OCI-LY7 (cell line): ENCODE measurements around the gene CFAP97. TPM values are rescaled to one million over a fixed set of nuclear protein-coding genes. Genes with fewer than 3 reads are reported as not detected.

Experiments
- BruUV-seq: library from RNA; stranded (reverse); fragments of 400-500 nt; replicated peaks from 2 replicates; lab custom pipeline; 2021; lab: Mats Ljungman, UMichigan
- CTCF ChIA-PET: fragments of 300-600 bp; sonication (Branson Sonifier 250); formaldehyde crosslinking; loops from one replicate; lab custom pipeline; 2022; ENCODE audit warnings: antibody characterized with exemption; ENCODE audit not compliant: unreplicated experiment; lab: Charles Lee
- POLR2A ChIA-PET: fragments of 300-600 bp; sonication (Branson Sonifier 250); formaldehyde crosslinking; loops from one replicate; lab custom pipeline; 2022; ENCODE audit warnings: antibody characterized with exemption; lab: Charles Lee
- DNase-seq: peaks from one replicate; pipeline ENCODE4 v3.0.0-alpha.2; 2015; ENCODE audit warnings: low spot score
- H2AFZ ChIP-seq: fragments of 200-600 bp; sonication (generic), shearing (Covaris generic); 2 replicates; pipeline ENCODE4 v1.6.1; 2014; ENCODE audit warnings: mild to moderate bottlenecking, antibody characterized with exemption, low read length, moderate library complexity
- H3K27ac ChIP-seq: fragments of 200-600 bp; sonication (generic); 2 replicates; pipeline ENCODE4 v1.5.1; 2014; ENCODE audit warnings: mixed run types, low read depth, mild to moderate bottlenecking, moderate library complexity, low read length, inconsistent platforms; ENCODE audit not compliant: poor library complexity, severe bottlenecking
- H3K36me3 ChIP-seq: fragments of 200-600 bp; sonication (generic); 2 replicates; pipeline ENCODE4 v1.6.1; 2014; ENCODE audit warnings: mild to moderate bottlenecking, antibody characterized with exemption, low read length, moderate library complexity, mixed read lengths; ENCODE audit not compliant: insufficient read depth
- H3K4me1 ChIP-seq: fragments of 200-600 bp; sonication (generic); 2 replicates; pipeline ENCODE4 v1.5.1; 2014; ENCODE audit warnings: mild to moderate bottlenecking, low read length; ENCODE audit not compliant: insufficient read depth, poor library complexity, severe bottlenecking
- H3K4me2 ChIP-seq: fragments of 200-600 bp; sonication (generic); 2 replicates; pipeline ENCODE4 v1.6.1; 2014; ENCODE audit warnings: mild to moderate bottlenecking, low read length
- H3K4me3 ChIP-seq: fragments of 200-600 bp; sonication (generic); 2 replicates; pipeline ENCODE4 v1.5.1; 2014; ENCODE audit warnings: mild to moderate bottlenecking, low read depth, low read length; ENCODE audit not compliant: poor library complexity, severe bottlenecking
- H3K79me2 ChIP-seq: fragments of 200-600 bp; sonication (generic); 2 replicates; pipeline ENCODE4 v1.6.1; 2016; ENCODE audit warnings: low read depth, mild to moderate bottlenecking, low read length, moderate library complexity, mixed read lengths; ENCODE audit not compliant: insufficient read depth
- H3K9me2 ChIP-seq: fragments of 200-600 bp; sonication (generic); 2 replicates; pipeline ENCODE4 v1.6.1; 2016; ENCODE audit warnings: mild to moderate bottlenecking, low read length, mixed read lengths; ENCODE audit not compliant: insufficient read depth
- H3K9me3 ChIP-seq: fragments of 200-600 bp; sonication (generic); 2 replicates; pipeline ENCODE4 v1.6.1; 2014; ENCODE audit warnings: mild to moderate bottlenecking, mixed run types, low read length, mixed read lengths
- H4K20me1 ChIP-seq: fragments of 200-600 bp; sonication (generic); 2 replicates; pipeline ENCODE4 v1.6.1; 2014; ENCODE audit warnings: mild to moderate bottlenecking, antibody characterized with exemption, low read length, moderate library complexity, mixed read lengths; ENCODE audit not compliant: insufficient read depth
- CTCF ChIP-seq: fragments of 200-600 bp; sonication (generic); conservative IDR thresholded peaks from 2 replicates; pipeline ENCODE4 v1.5.1; 2014; ENCODE audit warnings: mild to moderate bottlenecking, antibody characterized with exemption, low read length, moderate library complexity, mixed read lengths
- EZH2phosphoT487 ChIP-seq: fragments of 200-600 bp; sonication (generic); IDR thresholded peaks from 2 replicates; pipeline ENCODE4 v1.6.1; 2018; ENCODE audit warnings: low read depth, borderline replicate concordance, mild to moderate bottlenecking, mixed run types, antibody characterized with exemption, low read length, moderate library complexity, mixed read lengths
- intact Hi-C: fragments of 100-400 bp; cut with micrococcal nuclease; formaldehyde crosslinking; loops from one replicate; pipeline ENCODE4 v1.10.0; 2022; ENCODE audit not compliant: unreplicated experiment
- total RNA-seq, 2 experiments: library from RNA; depleted of rRNA in 1 of 2; stranded (reverse); fragments of >200 nt in 1 of 2; shearing (Covaris generic) in 1 of 2; gene quantifications; 2 replicates each; pipeline ENCODE4 v1.2.3, GENCODE V29; 2014 to 2022

The CFAP97 gene
- total RNA-seq, 2 experiments from 2014 or later: 22.7 to 57.3 TPM

- TF ChIP-seq CTCF (no peak), EZH2phosphoT487 (no peak)
- POLR2A ChIA-PET: interaction anchor here (0.6 to 1.6 kb wide), 6 partner anchors 10 to 858 kb away, joined by 3 to 8 read pairs (median 6); partner anchors contain the start of gene SLC25A4
- H3K36me3 ChIP-seq: peaks cover 68% of the 10 kb centered on the region
- peaks cover 3% of the 10 kb centered on the region; the same call in 1 of the 2 replicates for H3K79me2 ChIP-seq
- no peak for DNase-seq
- H2AFZ ChIP-seq: no peak overlapping the region
- intact Hi-C loops: no loop called here
- no TSS peak for BruUV-seq
- H3K27ac ChIP-seq: no peak overlapping the region
- no peaks in the 10 kb centered on the region for H4K20me1 ChIP-seq
- H3K4me3 ChIP-seq: no peak overlapping the region
- H3K9me2 ChIP-seq: no peaks in the 10 kb centered on the region
- H3K9me3 ChIP-seq: no peaks in the 10 kb centered on the region
- H3K4me2 ChIP-seq: no peak overlapping the region
- CTCF ChIA-PET: interaction anchor here (0.6 kb wide), 1 partner anchor 142 kb away, joined by 3 read pairs; no protein-coding TSS in a partner anchor
- peaks cover 17% of the 10 kb centered on the region for H3K4me1 ChIP-seq
Observed at GRCh38 chr4:185167234-185167633, 36.6 kb downstream of the CFAP97 start.

- Histone ChIP-seq H3K36me3 (peaks cover 82% of the 10 kb centered on the region), H3K9me3 (no peaks in the 10 kb centered on the region), H3K4me1 (peaks cover 1% of the 10 kb centered on the region), H3K79me2 (no peaks in the 10 kb centered on the region), H3K27ac (no peak overlapping the region), H3K4me2 (no peak overlapping the region), H3K9me2 (no peaks in the 10 kb centered on the region), H2AFZ (no peak overlapping the region), H3K4me3 (no peak overlapping the region), H4K20me1 (no peaks in the 10 kb centered on the region)
- CTCF ChIA-PET: no interaction called here
- DNase-seq: no peak
- POLR2A ChIA-PET: interaction anchor here (0.6 to 1.3 kb wide), 2 partner anchors 8 to 31 kb away, joined by 3 to 5 read pairs; no protein-coding TSS in a partner anchor
- BruUV-seq: no TSS peak
- intact Hi-C loops: no loop called here
- TF ChIP-seq EZH2phosphoT487: no peak
- TF ChIP-seq CTCF: no peak
Observed at GRCh38 chr4:185165605-185166063, 38.2 kb downstream of the CFAP97 start.

- H3K79me2 ChIP-seq: no peaks in the 10 kb centered on the region
- no TSS peak for BruUV-seq
- H3K4me1 ChIP-seq: peaks cover 11% of the 10 kb centered on the region
- ChIA-PET POLR2A (interaction anchor here (0.7 to 1.7 kb wide), 3 partner anchors 16 to 108 kb away, joined by 3 to 7 read pairs (median 4); no protein-coding TSS in a partner anchor), CTCF (no interaction called here)
- intact Hi-C loops: no loop called here
- H3K36me3 ChIP-seq: peaks cover 47% of the 10 kb centered on the region
- H2AFZ ChIP-seq: no peak overlapping the region
- no peaks in the 10 kb centered on the region for H4K20me1 ChIP-seq
- H3K4me3 ChIP-seq: no peak overlapping the region
- no peak for TF ChIP-seq EZH2phosphoT487
- no peak for TF ChIP-seq CTCF
- no peaks in the 10 kb centered on the region for H3K9me3 ChIP-seq
- DNase-seq: no peak
- no peaks in the 10 kb centered on the region for H3K9me2 ChIP-seq
- H3K4me2 ChIP-seq: peak overlapping the region; percentile 14; the same call in 1 of the 2 replicates
- no peak overlapping the region for H3K27ac ChIP-seq
Observed at GRCh38 chr4:185151296-185151695, 52.5 kb downstream of the CFAP97 start.
